HepG2 (cell line): ENCODE data around the gene RASAL3. TPM values are rescaled to one million over a fixed set of nuclear protein-coding genes. Genes with fewer than 3 reads are reported as not detected.

Source experiments
- ARNTL ChIP-seq: sonication (generic); formaldehyde crosslinking; IDR thresholded peaks from 2 replicates; pipeline ENCODE4 v1.4.0; 2020; ENCODE audit warnings: mild to moderate bottlenecking, missing genetic modification reagents
- ATRX ChIP-seq: sonication (generic); formaldehyde crosslinking; IDR thresholded peaks from 2 replicates; pipeline ENCODE4 v1.4.0; 2020; ENCODE audit warnings: missing genetic modification reagents, borderline replicate concordance
- HOXA3 ChIP-seq: sonication (generic); formaldehyde crosslinking; IDR thresholded peaks from 2 replicates; pipeline ENCODE4 v1.5.0; 2020; ENCODE audit warnings: missing genetic modification reagents
- MYC ChIP-seq: sonication (generic); formaldehyde crosslinking; IDR thresholded peaks from 2 replicates; pipeline ENCODE4 v1.9.0; 2021; ENCODE audit warnings: missing genetic modification reagents, borderline replicate concordance
- PITX1 ChIP-seq: sonication (generic); formaldehyde crosslinking; IDR thresholded peaks from 2 replicates; pipeline ENCODE4 v1.5.1; 2020; ENCODE audit warnings: mild to moderate bottlenecking, missing genetic modification reagents
- TBX2 ChIP-seq: sonication (generic); formaldehyde crosslinking; IDR thresholded peaks from 2 replicates; pipeline ENCODE4 v1.5.0; 2020; ENCODE audit warnings: missing genetic modification reagents, mild to moderate bottlenecking, borderline replicate concordance
- YEATS4 ChIP-seq: sonication (generic); formaldehyde crosslinking; IDR thresholded peaks from 2 replicates; pipeline ENCODE4 v1.4.0; 2020; ENCODE audit warnings: missing genetic modification reagents, borderline replicate concordance
- ZNF121 ChIP-seq: sonication (generic); formaldehyde crosslinking; IDR thresholded peaks from 2 replicates; pipeline ENCODE4 v1.5.0; 2020; ENCODE audit warnings: mild to moderate bottlenecking, missing genetic modification reagents
- ZNF160 ChIP-seq: sonication (generic); formaldehyde crosslinking; IDR thresholded peaks from 2 replicates; pipeline ENCODE4 v1.8.0; 2022; ENCODE audit warnings: mild to moderate bottlenecking, inconsistent platforms, missing genetic modification reagents
- ZNF280D ChIP-seq: sonication (generic); formaldehyde crosslinking; IDR thresholded peaks from 2 replicates; pipeline ENCODE4 v1.5.1; 2020; ENCODE audit warnings: mild to moderate bottlenecking, missing genetic modification reagents
- ZNF350 ChIP-seq: sonication (generic); formaldehyde crosslinking; IDR thresholded peaks from 2 replicates; pipeline ENCODE4 v1.4.0; 2020; ENCODE audit warnings: mild to moderate bottlenecking, low read depth, missing genetic modification reagents, borderline replicate concordance
- ZNF441 ChIP-seq: sonication (generic); formaldehyde crosslinking; IDR thresholded peaks from 2 replicates; pipeline ENCODE4 v1.7.0; 2021; ENCODE audit warnings: missing genetic modification reagents, borderline replicate concordance
- ZNF773 ChIP-seq: sonication (generic); formaldehyde crosslinking; IDR thresholded peaks from 2 replicates; pipeline ENCODE4 v1.4.0; 2020; ENCODE audit warnings: missing genetic modification reagents, borderline replicate concordance
- ZNF776 ChIP-seq: sonication (generic); formaldehyde crosslinking; IDR thresholded peaks from 2 replicates; pipeline ENCODE4 v1.4.0; 2020; ENCODE audit warnings: mild to moderate bottlenecking, missing genetic modification reagents
- polyA plus RNA-seq, 8 experiments: library from polyadenylated mRNA; depleted of rRNA in 3 of 8; stranded (reverse) in 7 of 8; unstranded in 1 of 8; fragments of >200 nt; fragmentation: Illumina TruSeq in 4 of 8; extraction: Trizol in 4 of 8; gene quantifications; 2 replicates each; pipeline versions ENCODE4 v1.2.1 to v1.2.3, GENCODE V29; 2011 to 2016; ENCODE audit warnings: low read depth in 4 of 8, missing spikeins in 1 of 8, mixed read lengths in 1 of 8; ENCODE audit not compliant: insufficient read depth in 1 of 8
- total RNA-seq, 5 experiments: library from RNA; depleted of rRNA; stranded (reverse); fragments of >200 nt; fragmentation: Illumina TruSeq; extraction: Trizol; gene quantifications; 2 replicates each; pipeline ENCODE4 v1.2.3, GENCODE V29; 2016; ENCODE audit warnings: low read depth in 1 of 5
- TF ChIP-seq, protein P1 (sequence below): sonication (generic); formaldehyde crosslinking; IDR thresholded peaks from 2 replicates; pipeline ENCODE4 v1.4.0; 2020; ENCODE audit warnings: missing genetic modification reagents, mild to moderate bottlenecking, borderline replicate concordance
- TF ChIP-seq, protein P2 (sequence below): sonication (generic); formaldehyde crosslinking; IDR thresholded peaks from 2 replicates; pipeline ENCODE4 v1.8.0; 2022; ENCODE audit warnings: missing genetic modification reagents, mild to moderate bottlenecking, inconsistent platforms, borderline replicate concordance
- TF ChIP-seq, protein P3 (sequence below), 2 experiments: sonication (generic) in 1 of 2; formaldehyde crosslinking in 1 of 2; IDR thresholded peaks; 2 replicates each; pipeline versions ENCODE4 v1.4.0 to v1.6.1; 2016 to 2020; ENCODE audit warnings: borderline replicate concordance in 1 of 2, low read depth in 1 of 2, mild to moderate bottlenecking in 1 of 2, missing genetic modification reagents in 1 of 2

RASAL3 gene
- total and polyA plus RNA-seq, 2 of the 13 experiments (the other 11 are each of a cell fraction or from before 2014, with no cell fraction given), result not detected

- TF ChIP-seq ARNTL (CRISPR knock-in tag) (no peak), YEATS4 (CRISPR knock-in tag) (no peak), ZNF121 (CRISPR knock-in tag) (peak; percentile 89), ZNF773 (CRISPR knock-in tag) (no peak), ZNF280D (no peak), ZNF160 (CRISPR knock-in tag) (no peak), ZNF776 (CRISPR knock-in tag) (no peak), ZNF441 (CRISPR knock-in tag) (no peak), MYC (no peak), ZNF350 (CRISPR knock-in tag) (no peak), HOXA3 (0 out of 2 replicates have a peak, but pooled peaks have one; percentile 21), ATRX (no peak), TBX2 (CRISPR knock-in tag) (no peak), PITX1 (CRISPR knock-in tag) (no peak)
- TF ChIP-seq, protein P1, sequence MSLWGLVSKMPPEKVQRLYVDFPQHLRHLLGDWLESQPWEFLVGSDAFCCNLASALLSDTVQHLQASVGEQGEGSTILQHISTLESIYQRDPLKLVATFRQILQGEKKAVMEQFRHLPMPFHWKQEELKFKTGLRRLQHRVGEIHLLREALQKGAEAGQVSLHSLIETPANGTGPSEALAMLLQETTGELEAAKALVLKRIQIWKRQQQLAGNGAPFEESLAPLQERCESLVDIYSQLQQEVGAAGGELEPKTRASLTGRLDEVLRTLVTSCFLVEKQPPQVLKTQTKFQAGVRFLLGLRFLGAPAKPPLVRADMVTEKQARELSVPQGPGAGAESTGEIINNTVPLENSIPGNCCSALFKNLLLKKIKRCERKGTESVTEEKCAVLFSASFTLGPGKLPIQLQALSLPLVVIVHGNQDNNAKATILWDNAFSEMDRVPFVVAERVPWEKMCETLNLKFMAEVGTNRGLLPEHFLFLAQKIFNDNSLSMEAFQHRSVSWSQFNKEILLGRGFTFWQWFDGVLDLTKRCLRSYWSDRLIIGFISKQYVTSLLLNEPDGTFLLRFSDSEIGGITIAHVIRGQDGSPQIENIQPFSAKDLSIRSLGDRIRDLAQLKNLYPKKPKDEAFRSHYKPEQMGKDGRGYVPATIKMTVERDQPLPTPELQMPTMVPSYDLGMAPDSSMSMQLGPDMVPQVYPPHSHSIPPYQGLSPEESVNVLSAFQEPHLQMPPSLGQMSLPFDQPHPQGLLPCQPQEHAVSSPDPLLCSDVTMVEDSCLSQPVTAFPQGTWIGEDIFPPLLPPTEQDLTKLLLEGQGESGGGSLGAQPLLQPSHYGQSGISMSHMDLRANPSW (CRISPR knock-in tag), result no peak
- TF ChIP-seq, protein P2, sequence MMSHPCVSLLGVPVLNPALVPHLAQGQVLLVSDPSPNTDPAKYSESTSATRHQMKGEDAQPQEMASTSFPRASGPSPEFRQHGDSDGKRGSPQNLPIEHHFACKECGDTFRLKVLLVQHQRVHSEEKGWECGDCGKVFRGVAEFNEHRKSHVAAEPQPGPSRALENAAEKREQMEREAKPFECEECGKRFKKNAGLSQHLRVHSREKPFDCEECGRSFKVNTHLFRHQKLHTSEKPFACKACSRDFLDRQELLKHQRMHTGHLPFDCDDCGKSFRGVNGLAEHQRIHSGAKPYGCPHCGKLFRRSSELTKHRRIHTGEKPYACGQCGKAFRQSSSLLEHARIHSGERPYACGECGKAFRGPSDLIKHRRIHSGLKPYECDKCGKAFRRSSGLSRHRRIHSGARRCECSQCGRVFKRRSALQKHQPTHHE (CRISPR knock-in tag), result no peak
- TF ChIP-seq, protein P3, sequence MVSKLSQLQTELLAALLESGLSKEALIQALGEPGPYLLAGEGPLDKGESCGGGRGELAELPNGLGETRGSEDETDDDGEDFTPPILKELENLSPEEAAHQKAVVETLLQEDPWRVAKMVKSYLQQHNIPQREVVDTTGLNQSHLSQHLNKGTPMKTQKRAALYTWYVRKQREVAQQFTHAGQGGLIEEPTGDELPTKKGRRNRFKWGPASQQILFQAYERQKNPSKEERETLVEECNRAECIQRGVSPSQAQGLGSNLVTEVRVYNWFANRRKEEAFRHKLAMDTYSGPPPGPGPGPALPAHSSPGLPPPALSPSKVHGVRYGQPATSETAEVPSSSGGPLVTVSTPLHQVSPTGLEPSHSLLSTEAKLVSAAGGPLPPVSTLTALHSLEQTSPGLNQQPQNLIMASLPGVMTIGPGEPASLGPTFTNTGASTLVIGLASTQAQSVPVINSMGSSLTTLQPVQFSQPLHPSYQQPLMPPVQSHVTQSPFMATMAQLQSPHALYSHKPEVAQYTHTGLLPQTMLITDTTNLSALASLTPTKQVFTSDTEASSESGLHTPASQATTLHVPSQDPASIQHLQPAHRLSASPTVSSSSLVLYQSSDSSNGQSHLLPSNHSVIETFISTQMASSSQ (IDR thresholded peaks at IDR 0.05; ENCODE audit: low read depth), result no peak
- TF ChIP-seq, protein P3 (CRISPR knock-in tag; IDR thresholded peaks at IDR 0.05; ENCODE audit: borderline replicate concordance), result no peak
These were observed 26.8 kb downstream of the RASAL3 start (continued) for GRCh38 chr19:15437355-15438123.
